Retinal pigment epithelial cell (primary cell): ENCODE results near the gene MAP2.

Experiments
- DNase-seq: peaks from one replicate; pipeline ENCODE4 v3.0.0-alpha.2; 2010; ENCODE audit warnings: low read depth
- H3K4me3 ChIP-seq: 2 replicates; pipeline ENCODE4 v1.5.1; 2011; ENCODE audit warnings: mild to moderate bottlenecking, low read length, control low read depth, moderate library complexity
- TF ChIP-seq, protein P1 (sequence below): conservative IDR thresholded peaks from 2 replicates; pipeline ENCODE4 v1.5.1; 2011; ENCODE audit warnings: low read depth, low read length, control low read depth, inconsistent platforms

Gene MAP2, protein sequence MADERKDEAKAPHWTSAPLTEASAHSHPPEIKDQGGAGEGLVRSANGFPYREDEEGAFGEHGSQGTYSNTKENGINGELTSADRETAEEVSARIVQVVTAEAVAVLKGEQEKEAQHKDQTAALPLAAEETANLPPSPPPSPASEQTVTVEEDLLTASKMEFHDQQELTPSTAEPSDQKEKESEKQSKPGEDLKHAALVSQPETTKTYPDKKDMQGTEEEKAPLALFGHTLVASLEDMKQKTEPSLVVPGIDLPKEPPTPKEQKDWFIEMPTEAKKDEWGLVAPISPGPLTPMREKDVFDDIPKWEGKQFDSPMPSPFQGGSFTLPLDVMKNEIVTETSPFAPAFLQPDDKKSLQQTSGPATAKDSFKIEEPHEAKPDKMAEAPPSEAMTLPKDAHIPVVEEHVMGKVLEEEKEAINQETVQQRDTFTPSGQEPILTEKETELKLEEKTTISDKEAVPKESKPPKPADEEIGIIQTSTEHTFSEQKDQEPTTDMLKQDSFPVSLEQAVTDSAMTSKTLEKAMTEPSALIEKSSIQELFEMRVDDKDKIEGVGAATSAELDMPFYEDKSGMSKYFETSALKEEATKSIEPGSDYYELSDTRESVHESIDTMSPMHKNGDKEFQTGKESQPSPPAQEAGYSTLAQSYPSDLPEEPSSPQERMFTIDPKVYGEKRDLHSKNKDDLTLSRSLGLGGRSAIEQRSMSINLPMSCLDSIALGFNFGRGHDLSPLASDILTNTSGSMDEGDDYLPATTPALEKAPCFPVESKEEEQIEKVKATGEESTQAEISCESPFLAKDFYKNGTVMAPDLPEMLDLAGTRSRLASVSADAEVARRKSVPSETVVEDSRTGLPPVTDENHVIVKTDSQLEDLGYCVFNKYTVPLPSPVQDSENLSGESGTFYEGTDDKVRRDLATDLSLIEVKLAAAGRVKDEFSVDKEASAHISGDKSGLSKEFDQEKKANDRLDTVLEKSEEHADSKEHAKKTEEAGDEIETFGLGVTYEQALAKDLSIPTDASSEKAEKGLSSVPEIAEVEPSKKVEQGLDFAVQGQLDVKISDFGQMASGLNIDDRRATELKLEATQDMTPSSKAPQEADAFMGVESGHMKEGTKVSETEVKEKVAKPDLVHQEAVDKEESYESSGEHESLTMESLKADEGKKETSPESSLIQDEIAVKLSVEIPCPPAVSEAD (N-terminal part only)

DNA sequence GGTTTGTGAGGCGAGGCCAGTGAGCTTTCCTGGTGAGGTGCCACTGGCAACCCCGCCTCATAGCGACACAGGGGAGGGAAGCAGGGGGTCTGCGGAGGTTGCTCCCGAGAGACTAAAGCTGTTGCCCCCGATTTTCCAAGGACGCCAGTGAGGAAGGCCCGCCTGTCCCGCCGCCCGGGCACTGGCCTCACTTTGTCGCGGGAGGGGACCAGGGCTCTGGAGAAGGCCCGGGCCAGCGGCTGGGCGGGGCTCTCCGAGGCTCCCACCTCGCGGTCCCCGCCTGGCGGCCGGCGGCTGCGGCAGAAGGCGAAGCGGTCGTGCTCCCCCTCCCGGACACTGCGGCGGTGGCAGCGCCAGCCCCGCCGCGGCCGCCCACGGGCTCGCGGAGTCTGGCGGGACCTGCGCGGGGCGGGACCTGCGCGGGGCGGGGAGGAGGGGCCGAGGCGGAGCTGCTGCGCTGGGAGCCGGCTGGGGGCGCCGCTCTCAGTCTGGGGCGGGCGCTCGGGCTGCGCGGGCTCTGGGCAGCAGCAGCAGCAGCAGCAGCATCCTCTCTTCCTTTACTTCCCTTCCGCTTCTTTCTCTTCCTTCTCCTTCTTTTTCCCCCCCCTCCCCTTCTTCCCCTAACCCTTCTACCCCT, at the start of gene MAP2:
TSS of gene MAP2 (plus strand) at position 486 of the 637 bp plus-strand sequence. CDS start 229,124 bp downstream, outside the sequence.
- DNase-seq = peak; percentile 34
- TF ChIP-seq, protein P1, sequence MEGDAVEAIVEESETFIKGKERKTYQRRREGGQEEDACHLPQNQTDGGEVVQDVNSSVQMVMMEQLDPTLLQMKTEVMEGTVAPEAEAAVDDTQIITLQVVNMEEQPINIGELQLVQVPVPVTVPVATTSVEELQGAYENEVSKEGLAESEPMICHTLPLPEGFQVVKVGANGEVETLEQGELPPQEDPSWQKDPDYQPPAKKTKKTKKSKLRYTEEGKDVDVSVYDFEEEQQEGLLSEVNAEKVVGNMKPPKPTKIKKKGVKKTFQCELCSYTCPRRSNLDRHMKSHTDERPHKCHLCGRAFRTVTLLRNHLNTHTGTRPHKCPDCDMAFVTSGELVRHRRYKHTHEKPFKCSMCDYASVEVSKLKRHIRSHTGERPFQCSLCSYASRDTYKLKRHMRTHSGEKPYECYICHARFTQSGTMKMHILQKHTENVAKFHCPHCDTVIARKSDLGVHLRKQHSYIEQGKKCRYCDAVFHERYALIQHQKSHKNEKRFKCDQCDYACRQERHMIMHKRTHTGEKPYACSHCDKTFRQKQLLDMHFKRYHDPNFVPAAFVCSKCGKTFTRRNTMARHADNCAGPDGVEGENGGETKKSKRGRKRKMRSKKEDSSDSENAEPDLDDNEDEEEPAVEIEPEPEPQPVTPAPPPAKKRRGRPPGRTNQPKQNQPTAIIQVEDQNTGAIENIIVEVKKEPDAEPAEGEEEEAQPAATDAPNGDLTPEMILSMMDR = peak; percentile 68
- peak within 1 kb of the TSS; percentile 87 for H3K4me3 ChIP-seq

DNA sequence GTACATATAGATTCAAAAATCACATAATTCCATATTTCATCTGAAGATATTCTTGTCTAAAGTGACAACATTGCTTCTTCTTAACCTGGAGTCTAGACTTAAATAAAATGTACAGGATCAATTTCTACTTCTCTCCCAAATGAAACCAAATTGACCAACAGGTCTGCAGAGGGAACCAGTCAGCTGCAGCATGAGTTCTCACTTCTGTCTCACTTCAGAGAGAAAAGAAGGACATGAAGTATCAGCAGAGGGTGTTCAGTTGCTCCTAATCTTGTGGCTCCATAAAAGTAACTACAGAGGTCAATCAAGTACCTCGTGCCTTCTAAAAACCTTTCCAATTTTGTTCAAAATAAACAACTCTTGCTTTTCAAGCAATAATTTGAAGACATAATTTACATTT, 47.2 kb upstream of the MAP2 start:
- TF ChIP-seq, protein P1 = no peak
- no peak for DNase-seq
- H3K4me3 ChIP-seq = no peak overlapping the region

DNA sequence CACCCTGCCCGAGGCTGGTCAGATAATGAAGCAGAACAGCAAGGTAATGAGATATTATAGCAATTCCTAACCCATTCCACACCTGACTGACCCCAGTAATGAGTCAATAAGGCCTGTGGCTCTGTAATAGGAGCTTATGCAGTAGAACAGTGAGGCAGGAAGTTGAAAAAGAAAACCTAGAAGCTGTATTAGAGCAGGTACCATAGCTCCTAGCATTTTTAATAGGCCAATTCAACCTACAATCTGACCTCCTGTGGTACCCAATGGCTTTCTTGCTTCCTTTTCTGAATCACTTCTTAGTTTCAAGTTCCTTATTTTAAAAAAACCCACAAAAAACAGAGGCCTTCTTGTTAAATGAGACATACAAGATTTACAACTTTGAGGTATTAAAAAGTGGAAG, 43.6 kb upstream of the MAP2 start:
- H3K4me3 ChIP-seq = no peak overlapping the region
- DNase-seq = no peak
- TF ChIP-seq, protein P1 = no peak

DNA sequence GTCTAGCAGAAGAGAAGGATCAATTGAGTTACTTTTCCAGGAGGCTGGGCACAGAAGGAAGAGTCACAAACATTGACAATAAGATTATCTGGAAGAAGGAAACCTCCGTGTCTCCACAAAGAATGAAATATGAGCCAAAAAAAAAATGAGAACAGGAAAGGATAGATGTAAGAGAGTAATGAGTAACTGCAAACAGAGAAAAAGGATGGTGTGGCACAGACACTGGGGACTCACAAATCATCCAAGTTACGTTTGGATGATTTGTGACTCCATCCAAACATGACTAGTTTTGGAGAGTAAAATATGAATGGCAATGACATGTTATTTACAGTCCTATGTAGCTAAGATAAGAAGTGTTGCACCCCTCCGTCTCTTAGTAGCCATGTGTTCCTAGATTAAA, 42.8 kb upstream of the MAP2 start:
- TF ChIP-seq, protein P1 = no peak
- DNase-seq = no peak
- H3K4me3 ChIP-seq = no peak overlapping the region

DNA sequence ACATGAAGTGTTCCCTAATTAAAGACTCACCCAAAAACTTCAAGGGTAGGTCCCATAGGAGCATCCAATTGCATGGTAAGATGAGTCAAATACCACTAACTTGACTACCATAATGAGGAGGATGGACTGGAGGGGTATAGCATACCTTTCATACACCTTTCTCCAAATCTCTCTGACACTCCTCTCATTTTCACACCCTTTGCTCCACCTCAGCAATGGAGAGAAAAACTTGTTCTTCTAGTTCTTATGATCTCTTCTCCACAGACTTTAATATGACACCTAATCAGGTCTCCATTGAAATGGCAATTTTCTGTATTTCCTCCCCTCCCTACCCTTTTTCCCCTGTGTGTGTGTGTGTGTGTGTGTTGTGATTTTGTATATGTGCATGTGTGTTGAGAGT, 41.1 kb upstream of the MAP2 start:
- TF ChIP-seq, protein P1 = no peak
- DNase-seq = no peak
- no peak overlapping the region for H3K4me3 ChIP-seq

DNA sequence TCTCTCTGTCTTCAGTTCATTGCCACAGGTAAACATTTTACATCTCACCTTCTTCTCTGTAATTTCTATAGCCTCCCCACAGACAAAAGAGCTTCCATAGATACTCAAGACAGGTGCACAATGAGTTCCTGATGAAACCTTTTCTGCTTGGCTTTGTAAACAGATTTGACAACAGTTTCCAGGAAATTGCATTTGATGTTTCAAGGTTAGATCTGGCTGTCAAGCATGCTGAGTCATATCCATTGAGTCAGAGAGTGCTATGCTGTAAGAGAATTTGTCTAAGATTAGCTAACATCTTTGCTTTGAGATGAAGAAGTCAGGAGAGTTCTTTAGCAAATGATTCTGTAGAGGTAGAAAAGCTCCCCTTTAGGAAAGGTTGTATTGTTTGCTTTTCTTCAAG, 40.6 kb upstream of the MAP2 start:
- no peak overlapping the region for H3K4me3 ChIP-seq
- DNase-seq = peak; percentile 77
- TF ChIP-seq, protein P1 = no peak
